H9 (cell line): Measurements from ENCODE around the gene PLPP6. TPM values are rescaled to one million over a fixed set of nuclear protein-coding genes. Genes with fewer than 3 reads are reported as not detected.

Experiments
- DNase-seq: peaks from one replicate; pipeline ENCODE4 v3.0.0-alpha.2; 2017
- H2AFZ ChIP-seq: one replicate; pipeline ENCODE4 v1.6.1; 2013; ENCODE audit warnings: mild to moderate bottlenecking, low read length, control low read depth, moderate library complexity
- H2AK5ac ChIP-seq: 2 replicates; pipeline ENCODE4 v1.6.1; 2013; ENCODE audit warnings: low read length, control low read depth, mixed read lengths; ENCODE audit not compliant: insufficient read length
- H2BK120ac ChIP-seq: one replicate; pipeline ENCODE4 v1.6.1; 2013; ENCODE audit warnings: low read depth, mild to moderate bottlenecking, low read length, control low read depth, inconsistent platforms; ENCODE audit not compliant: poor library complexity, severe bottlenecking
- H2BK12ac ChIP-seq: 2 replicates; pipeline ENCODE4 v1.6.1; 2013; ENCODE audit warnings: low read length, control low read depth, mixed read lengths, low read depth; ENCODE audit not compliant: insufficient read length
- H2BK15ac ChIP-seq: 2 replicates; pipeline ENCODE4 v1.6.1; 2013; ENCODE audit warnings: low read depth, low read length, control low read depth
- H2BK20ac ChIP-seq: one replicate; pipeline ENCODE4 v1.6.1; 2013; ENCODE audit warnings: low read depth, mild to moderate bottlenecking, low read length, control low read depth, inconsistent platforms; ENCODE audit not compliant: poor library complexity, severe bottlenecking
- H2BK5ac ChIP-seq: 2 replicates; pipeline ENCODE4 v1.6.1; 2013; ENCODE audit warnings: low read length, control low read depth, mixed read lengths; ENCODE audit not compliant: insufficient read length
- H3K14ac ChIP-seq: 2 replicates; pipeline ENCODE4 v1.6.1; 2013; ENCODE audit warnings: low read length, control low read depth; ENCODE audit not compliant: insufficient read depth
- H3K18ac ChIP-seq: 2 replicates; pipeline ENCODE4 v1.6.1; 2013; ENCODE audit warnings: low read depth, mild to moderate bottlenecking, mixed read lengths, low read length, control low read depth; ENCODE audit not compliant: insufficient read length
- H3K23ac ChIP-seq: 2 replicates; pipeline ENCODE4 v1.6.1; 2013; ENCODE audit warnings: low read length, control low read depth, mixed read lengths, low read depth; ENCODE audit not compliant: insufficient read length
- H3K23me2 ChIP-seq: 2 replicates; pipeline ENCODE4 v1.6.1; 2013; ENCODE audit warnings: low read depth, mild to moderate bottlenecking, mixed read lengths, low read length, control low read depth; ENCODE audit not compliant: insufficient read length, poor library complexity, severe bottlenecking
- H3K27ac ChIP-seq: 2 replicates; pipeline ENCODE4 v1.5.1; 2013; ENCODE audit warnings: low read length, control low read depth, mixed read lengths, low read depth; ENCODE audit not compliant: insufficient read length
- H3K27me3 ChIP-seq: 2 replicates; pipeline ENCODE4 v1.6.1; 2013; ENCODE audit warnings: low read length, control low read depth, inconsistent platforms; ENCODE audit not compliant: insufficient read depth
- H3K4ac ChIP-seq: 2 replicates; pipeline ENCODE4 v1.6.1; 2013; ENCODE audit warnings: low read depth, mild to moderate bottlenecking, control low read depth, inconsistent platforms, low read length, moderate library complexity
- H3K4me1 ChIP-seq: 2 replicates; pipeline ENCODE4 v1.6.1; 2013; ENCODE audit warnings: low read length, control low read depth, inconsistent platforms; ENCODE audit not compliant: insufficient read depth
- H3K4me2 ChIP-seq: 2 replicates; pipeline ENCODE4 v1.6.1; 2013; ENCODE audit warnings: low read length, control low read depth, mixed read lengths; ENCODE audit not compliant: insufficient read length, insufficient read depth
- H3K56ac ChIP-seq: 2 replicates; pipeline ENCODE4 v1.6.1; 2013; ENCODE audit warnings: low read depth, mild to moderate bottlenecking, mixed read lengths, low read length, control low read depth; ENCODE audit not compliant: insufficient read length
- H3K79me1 ChIP-seq: 2 replicates; pipeline ENCODE4 v1.6.1; 2013; ENCODE audit warnings: low read depth, mild to moderate bottlenecking, moderate library complexity, low read length, control low read depth, inconsistent platforms; ENCODE audit not compliant: insufficient read depth, poor library complexity, severe bottlenecking
- H3K79me2 ChIP-seq: 2 replicates; pipeline ENCODE4 v1.6.1; 2013; ENCODE audit warnings: low read length, control low read depth, inconsistent platforms; ENCODE audit not compliant: insufficient read depth
- H3K9ac ChIP-seq: 2 replicates; pipeline ENCODE4 v1.6.1; 2013; ENCODE audit warnings: low read length, control low read depth, mixed read lengths; ENCODE audit not compliant: insufficient read length; ENCODE audit errors: extremely low read depth
- H3K9me3 ChIP-seq: one replicate; pipeline ENCODE4 v1.6.1; 2013; ENCODE audit warnings: low read depth, low read length, inconsistent platforms; ENCODE audit not compliant: control insufficient read depth
- H3T11ph ChIP-seq: one replicate; pipeline ENCODE4 v1.6.1; 2013; ENCODE audit warnings: mild to moderate bottlenecking, low read length, control low read depth, inconsistent platforms
- H4K20me1 ChIP-seq: one replicate; pipeline ENCODE4 v1.6.1; 2013; ENCODE audit not compliant: control insufficient read depth, insufficient read length, insufficient read depth
- H4K5ac ChIP-seq: 2 replicates; pipeline ENCODE4 v1.6.1; 2013; ENCODE audit warnings: low read depth, mild to moderate bottlenecking, mixed read lengths, low read length, control low read depth; ENCODE audit not compliant: insufficient read length
- H4K8ac ChIP-seq: replicated peaks from 2 replicates; pipeline ENCODE4 v1.6.1; 2013; ENCODE audit warnings: low read length, control low read depth, mixed read lengths, low read depth; ENCODE audit not compliant: insufficient read length
- H4K91ac ChIP-seq: 2 replicates; pipeline ENCODE4 v1.6.1; 2013; ENCODE audit warnings: low read depth, mild to moderate bottlenecking, moderate library complexity, mixed read lengths, low read length, control low read depth; ENCODE audit not compliant: insufficient read length
- H3K27ac Mint-ChIP-seq, 3 experiments: 2 replicates in 2 of 3; 3 replicates in 1 of 3; pipeline ENCODE4 v1.8.0; 2020 to 2021; ENCODE audit warnings: mixed read lengths in 3 of 3, mild to moderate bottlenecking in 1 of 3, moderate library complexity in 1 of 3
- H3K27me3 Mint-ChIP-seq: 2 replicates; pipeline ENCODE4 v1.8.0; 2021; ENCODE audit warnings: low read depth, mild to moderate bottlenecking, moderate library complexity, mixed read lengths
- H3K36me3 Mint-ChIP-seq, 3 experiments: 2 replicates in 2 of 3; 3 replicates in 1 of 3; pipeline ENCODE4 v1.8.0; 2020 to 2021; ENCODE audit warnings: low read depth in 3 of 3, mixed read lengths in 3 of 3; ENCODE audit not compliant: insufficient read depth in 1 of 3
- H3K4me1 Mint-ChIP-seq, 2 experiments: 2 replicates each; pipeline ENCODE4 v1.8.0; 2020; ENCODE audit warnings: mixed read lengths in 2 of 2
- H3K4me3 Mint-ChIP-seq, 2 experiments: 2 replicates in 1 of 2; 3 replicates in 1 of 2; pipeline ENCODE4 v1.8.0; 2020 to 2021; ENCODE audit warnings: mild to moderate bottlenecking in 2 of 2, mixed read lengths in 2 of 2, moderate library complexity in 1 of 2
- H3K9me3 Mint-ChIP-seq, 2 experiments: 2 replicates in 1 of 2; 3 replicates in 1 of 2; pipeline ENCODE4 v1.8.0; 2020; ENCODE audit warnings: mild to moderate bottlenecking in 2 of 2, mixed read lengths in 2 of 2, moderate library complexity in 1 of 2
- CTCF ChIP-seq: fragments of 200-600 bp; sonication (generic); conservative IDR thresholded peaks from 3 replicates; pipeline ENCODE4 v1.8.0; 2021; ENCODE audit warnings: antibody characterized with exemption, mild to moderate bottlenecking
- WGBS: extraction: QIAGEN DNeasy Blood & Tissue Kit; methylation state at CpG from one replicate; pipeline ENCODE4 v1.1.7; 2013; ENCODE audit warnings: missing lambda C conversion rate, low lambda C conversion rate, mixed read lengths; ENCODE audit not compliant: insufficient read length; ENCODE audit errors: extremely low coverage; 5-methylcytosine and 5-hydroxymethylcytosine counted together
- total RNA-seq: library from RNA; stranded (reverse); gene quantifications from 2 replicates; pipeline ENCODE4 v1.2.1, GENCODE V29; 2021

Gene PLPP6
- total RNA-seq, 1 experiment from 2014 or later, result 7.6 TPM

DNA sequence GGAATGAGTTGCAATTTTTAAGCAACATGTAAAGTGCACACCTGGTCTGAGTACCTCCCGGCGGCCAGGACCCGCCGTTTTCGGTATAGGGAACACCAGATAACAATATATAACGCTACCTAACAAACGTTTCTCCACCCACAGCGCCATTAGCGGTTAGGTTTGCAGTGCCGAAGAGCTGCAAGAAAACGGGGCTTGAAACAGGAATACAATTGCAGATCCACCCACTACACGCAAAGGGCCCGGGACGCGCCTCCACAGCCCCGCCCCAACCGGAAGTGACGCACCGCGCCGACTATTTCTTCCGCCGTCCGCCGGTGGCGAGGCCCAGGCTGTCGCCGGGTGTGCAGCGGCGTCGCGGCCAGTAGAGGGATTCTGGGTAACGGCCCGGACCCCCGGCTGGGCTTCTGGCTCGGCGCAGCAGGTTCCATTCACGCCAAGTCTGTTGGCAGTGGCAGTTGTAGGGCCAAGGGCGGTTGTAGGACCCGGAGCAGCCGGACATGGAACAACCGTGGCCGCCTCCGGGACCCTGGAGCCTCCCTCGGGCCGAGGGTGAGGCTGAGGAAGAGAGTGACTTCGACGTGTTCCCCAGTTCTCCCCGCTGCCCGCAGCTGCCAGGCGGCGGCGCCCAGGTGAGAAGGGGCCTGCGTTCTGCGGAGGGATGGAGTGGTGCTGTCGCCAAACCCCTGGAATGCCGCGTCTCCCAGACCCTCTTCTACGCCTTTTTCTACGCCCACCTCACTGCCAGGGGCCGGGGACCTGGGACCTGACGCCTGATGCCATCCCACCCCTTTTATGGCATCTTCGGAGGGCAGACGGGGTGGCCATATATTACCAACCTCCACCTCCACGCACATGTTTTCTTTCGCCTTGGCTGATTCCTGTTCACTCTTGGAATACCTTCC lies 17.4 kb downstream of the PLPP6 start, which contains the start of gene CDC37L1:
TSS of gene CDC37L1 (plus strand) at position 302 of the 905 bp plus-strand sequence. CDS start at position 501, 199 bp downstream.
- no peak within 1 kb of the TSS for H2BK15ac ChIP-seq
- DNase-seq, result peak; percentile 97
- Mint-ChIP-seq H3K36me3 (no peaks in the 10 kb centered on the region; a peak in 1 of 7 replicates), H3K9me3 (no peaks in the 10 kb centered on the region), H3K4me3 (no peak within 1 kb of the TSS), H3K27me3 (no peaks in the 10 kb centered on the region; the same call in 1 of the 2 replicates), H3K4me1 (0 out of 4 replicates have a peak, but pooled peaks cover 0 to 2% of the 10 kb centered on the region in 2 experiments), H3K27ac (no peak within 1 kb of the TSS)
- peaks cover 8% of the 10 kb centered on the region; the same call in 1 of the 2 replicates for H3K79me2 ChIP-seq
- peak within 1 kb of the TSS; percentile 82 for H3K56ac ChIP-seq
- TF ChIP-seq CTCF, result peak; percentile 68
- H4K20me1 ChIP-seq, result no peaks in the 10 kb centered on the region
- WGBS, result no CpG with 5 or more reads among the region's 66 CpGs
- no peak within 1 kb of the TSS; the same call in 1 of the 2 replicates for H3K4ac ChIP-seq
- H2BK5ac ChIP-seq, result peak within 1 kb of the TSS; percentile 78
- H3K23ac ChIP-seq, result no peak within 1 kb of the TSS
- H3K18ac ChIP-seq, result peak within 1 kb of the TSS; percentile 87
- peak within 1 kb of the TSS; percentile 89 for H3K9ac ChIP-seq
- H4K8ac ChIP-seq, result no peak within 1 kb of the TSS
- H3K4me1 ChIP-seq, result no peaks in the 10 kb centered on the region; the same call in 1 of the 2 replicates
- H4K91ac ChIP-seq, result no peak within 1 kb of the TSS
- H3K14ac ChIP-seq, result peak within 1 kb of the TSS; percentile 51
- no peaks in the 10 kb centered on the region for H3K79me1 ChIP-seq
- no peak within 1 kb of the TSS for H2AK5ac ChIP-seq
- H3K4me2 ChIP-seq, result peak within 1 kb of the TSS; percentile 93
- no peaks in the 10 kb centered on the region for H3K9me3 ChIP-seq
- H2BK120ac ChIP-seq, result peak within 1 kb of the TSS; percentile 54
- H2BK20ac ChIP-seq, result no peak within 1 kb of the TSS
- H3T11ph ChIP-seq, result no peak within 1 kb of the TSS
- H4K5ac ChIP-seq, result peak within 1 kb of the TSS; percentile 4
- peak within 1 kb of the TSS; percentile 96 for H3K27ac ChIP-seq
- H2BK12ac ChIP-seq, result no peak within 1 kb of the TSS
- peak within 1 kb of the TSS; percentile 49 for H2AFZ ChIP-seq
- H3K27me3 ChIP-seq, result no peaks in the 10 kb centered on the region
- H3K23me2 ChIP-seq, result peaks cover 9% of the 10 kb centered on the region
